Measurements from ENCODE around the gene REXO4.

REXO4 gene

DNA sequence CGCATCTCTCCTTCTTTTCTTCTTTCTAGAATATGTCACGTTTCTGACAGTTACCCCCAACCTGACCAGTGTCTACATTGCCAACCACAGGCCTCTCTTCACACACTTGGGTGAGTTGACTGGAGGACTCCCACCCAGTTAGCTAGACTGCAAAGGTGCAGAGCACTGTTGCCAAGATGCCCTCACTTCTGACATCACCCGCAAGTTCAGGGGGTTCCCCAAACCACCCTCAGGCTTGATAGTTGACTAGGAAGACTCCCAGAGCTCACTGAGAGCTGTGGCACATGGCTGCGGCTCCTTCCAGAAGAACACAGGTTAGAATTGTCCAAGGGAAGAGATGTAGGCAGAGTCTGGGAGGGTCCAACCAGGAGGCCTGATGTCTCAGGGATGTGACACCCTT is 21.5 kb upstream of the REXO4 start:
- H3K4me3 ChIP-seq (ENCODE audit: low read depth, low read length), result no peak overlapping the region
- TF ChIP-seq, protein P1, sequence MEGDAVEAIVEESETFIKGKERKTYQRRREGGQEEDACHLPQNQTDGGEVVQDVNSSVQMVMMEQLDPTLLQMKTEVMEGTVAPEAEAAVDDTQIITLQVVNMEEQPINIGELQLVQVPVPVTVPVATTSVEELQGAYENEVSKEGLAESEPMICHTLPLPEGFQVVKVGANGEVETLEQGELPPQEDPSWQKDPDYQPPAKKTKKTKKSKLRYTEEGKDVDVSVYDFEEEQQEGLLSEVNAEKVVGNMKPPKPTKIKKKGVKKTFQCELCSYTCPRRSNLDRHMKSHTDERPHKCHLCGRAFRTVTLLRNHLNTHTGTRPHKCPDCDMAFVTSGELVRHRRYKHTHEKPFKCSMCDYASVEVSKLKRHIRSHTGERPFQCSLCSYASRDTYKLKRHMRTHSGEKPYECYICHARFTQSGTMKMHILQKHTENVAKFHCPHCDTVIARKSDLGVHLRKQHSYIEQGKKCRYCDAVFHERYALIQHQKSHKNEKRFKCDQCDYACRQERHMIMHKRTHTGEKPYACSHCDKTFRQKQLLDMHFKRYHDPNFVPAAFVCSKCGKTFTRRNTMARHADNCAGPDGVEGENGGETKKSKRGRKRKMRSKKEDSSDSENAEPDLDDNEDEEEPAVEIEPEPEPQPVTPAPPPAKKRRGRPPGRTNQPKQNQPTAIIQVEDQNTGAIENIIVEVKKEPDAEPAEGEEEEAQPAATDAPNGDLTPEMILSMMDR (IDR thresholded peaks at IDR 0.05; ENCODE audit: borderline replicate concordance, insufficient read depth, low read depth, low read length), result no peak

DNA sequence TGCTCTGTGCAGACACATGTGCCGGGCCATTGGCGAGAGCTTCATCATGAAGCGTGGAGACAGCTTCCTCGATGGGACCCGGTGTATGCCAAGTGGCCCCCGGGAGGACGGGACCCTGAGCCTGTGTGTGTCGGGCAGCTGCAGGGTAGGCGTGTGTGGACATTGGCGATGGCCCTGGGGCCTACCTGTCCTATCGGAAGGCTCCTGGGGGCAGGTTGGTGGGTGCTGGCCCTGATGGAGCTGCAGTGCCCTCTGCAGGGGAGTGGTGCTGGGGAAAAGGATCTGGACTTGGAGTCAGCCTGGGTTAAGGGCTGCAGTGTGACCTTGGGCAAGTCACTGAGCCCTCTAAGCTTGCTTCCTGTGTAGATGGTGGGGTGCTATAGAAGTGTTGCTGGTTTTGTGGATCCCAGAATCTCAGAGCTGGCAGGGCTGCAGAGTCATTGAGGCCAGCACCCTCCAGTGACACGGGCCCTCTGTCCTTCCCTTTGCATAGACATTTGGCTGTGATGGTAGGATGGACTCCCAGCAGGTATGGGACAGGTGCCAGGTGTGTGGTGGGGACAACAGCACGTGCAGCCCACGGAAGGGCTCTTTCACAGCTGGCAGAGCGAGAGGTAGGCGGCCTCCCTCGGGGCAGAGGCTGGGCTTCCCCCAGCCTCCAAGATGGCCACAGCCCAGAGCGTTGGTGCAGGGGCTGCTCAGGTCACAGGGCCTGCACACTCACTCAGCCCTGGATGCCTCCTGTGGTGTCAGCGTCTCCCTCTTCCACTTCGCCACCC is 20.1 kb upstream of the REXO4 start:
- no peak overlapping the region for H3K4me3 ChIP-seq (ENCODE audit: low read depth, low read length)
- TF ChIP-seq, protein P1 (IDR thresholded peaks at IDR 0.05; ENCODE audit: borderline replicate concordance, insufficient read depth, low read depth, low read length), result peak; percentile 73

DNA sequence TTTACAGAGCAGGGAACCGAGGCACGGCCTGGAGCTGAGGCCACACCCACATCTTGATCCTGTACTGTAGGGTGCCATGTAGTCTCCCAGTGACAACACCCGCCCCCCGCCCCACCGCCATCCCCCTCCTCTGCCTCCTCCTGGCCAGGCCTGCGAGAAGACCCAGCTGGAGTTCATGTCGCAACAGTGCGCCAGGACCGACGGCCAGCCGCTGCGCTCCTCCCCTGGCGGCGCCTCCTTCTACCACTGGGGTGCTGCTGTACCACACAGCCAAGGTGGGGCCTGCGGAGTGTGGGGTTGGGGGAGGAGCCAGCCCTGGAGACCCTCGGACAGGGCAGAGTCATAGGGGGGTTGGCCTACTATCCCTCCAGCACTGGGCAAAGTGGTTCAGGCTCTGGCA is 18.9 kb upstream of the REXO4 start:
- TF ChIP-seq, protein P1 (IDR thresholded peaks at IDR 0.05; ENCODE audit: borderline replicate concordance, insufficient read depth, low read depth, low read length), result no peak
- H3K4me3 ChIP-seq (ENCODE audit: low read depth, low read length), result no peak overlapping the region

DNA sequence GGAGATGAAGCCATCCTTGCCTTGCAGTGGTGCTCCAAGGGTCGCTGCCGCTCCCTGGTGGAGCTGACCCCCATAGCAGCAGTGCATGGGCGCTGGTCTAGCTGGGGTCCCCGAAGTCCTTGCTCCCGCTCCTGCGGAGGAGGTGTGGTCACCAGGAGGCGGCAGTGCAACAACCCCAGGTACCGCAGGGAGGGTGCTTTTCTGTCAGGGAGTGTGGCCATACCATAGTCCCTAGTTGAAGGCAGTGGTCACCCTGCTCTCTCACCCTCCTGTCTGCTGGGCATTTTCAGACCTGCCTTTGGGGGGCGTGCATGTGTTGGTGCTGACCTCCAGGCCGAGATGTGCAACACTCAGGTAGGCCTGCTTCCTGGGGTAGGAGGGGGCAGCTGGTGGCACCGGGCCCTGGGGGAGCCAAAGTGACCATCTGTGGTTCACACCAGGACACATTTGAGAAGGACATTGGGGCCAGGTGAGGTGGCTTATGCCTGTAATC is 15.6 kb upstream of the REXO4 start:
- TF ChIP-seq, protein P1 (IDR thresholded peaks at IDR 0.05; ENCODE audit: borderline replicate concordance, insufficient read depth, low read depth, low read length), result no peak
- H3K4me3 ChIP-seq (ENCODE audit: low read depth, low read length), result no peak overlapping the region

DNA sequence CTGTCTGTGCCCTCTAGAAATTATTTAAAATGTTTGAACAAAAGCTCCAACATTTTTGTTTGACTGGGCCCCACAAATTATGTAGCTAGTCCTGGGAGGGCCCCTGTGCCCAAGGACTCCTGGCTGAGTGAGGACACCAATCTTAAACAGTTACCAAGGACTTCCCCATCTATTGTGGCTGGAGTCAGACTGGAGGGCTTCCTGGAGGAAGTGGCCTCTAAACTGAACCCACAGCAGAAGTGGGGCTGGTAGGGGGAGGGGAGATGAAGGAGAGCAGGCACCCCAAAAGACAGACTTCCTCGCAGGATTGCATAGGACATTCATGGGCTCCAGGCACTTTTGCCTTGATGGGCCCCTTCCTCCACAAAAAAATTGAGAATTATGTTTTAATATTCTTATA is 12.4 kb upstream of the REXO4 start:
- H3K4me3 ChIP-seq (ENCODE audit: low read depth, low read length), result no peak overlapping the region
- TF ChIP-seq, protein P1 (IDR thresholded peaks at IDR 0.05; ENCODE audit: borderline replicate concordance, insufficient read depth, low read depth, low read length), result no peak

DNA sequence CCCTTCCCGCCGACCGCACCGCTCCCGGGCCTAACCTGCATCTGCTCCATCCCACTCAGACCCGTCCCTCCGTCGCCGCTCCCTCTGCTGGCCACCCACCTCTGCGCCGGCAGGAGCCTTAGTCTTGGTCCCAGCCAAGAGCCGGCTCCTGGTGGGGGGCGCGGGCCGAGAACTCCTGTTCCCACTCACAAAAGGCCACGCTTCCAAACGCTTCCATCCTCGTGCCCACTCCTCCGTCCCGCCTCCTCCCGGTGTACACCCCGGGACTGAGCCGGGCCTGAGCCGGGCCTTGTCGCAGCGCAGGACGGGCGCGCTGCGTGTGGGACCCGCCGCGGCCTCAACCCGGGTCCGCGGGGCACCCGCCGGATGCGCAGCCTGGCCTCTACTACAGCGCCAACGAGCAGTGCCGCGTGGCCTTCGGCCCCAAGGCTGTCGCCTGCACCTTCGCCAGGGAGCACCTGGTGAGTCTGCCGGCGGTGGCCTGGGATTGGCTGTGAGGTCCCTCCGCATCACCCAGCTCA is 11.9 kb upstream of the REXO4 start:
- TF ChIP-seq, protein P1 (IDR thresholded peaks at IDR 0.05; ENCODE audit: borderline replicate concordance, insufficient read depth, low read depth, low read length), result peak; percentile 43; the same call in 1 of the 2 replicates
- no peak overlapping the region for H3K4me3 ChIP-seq (ENCODE audit: low read depth, low read length)

DNA sequence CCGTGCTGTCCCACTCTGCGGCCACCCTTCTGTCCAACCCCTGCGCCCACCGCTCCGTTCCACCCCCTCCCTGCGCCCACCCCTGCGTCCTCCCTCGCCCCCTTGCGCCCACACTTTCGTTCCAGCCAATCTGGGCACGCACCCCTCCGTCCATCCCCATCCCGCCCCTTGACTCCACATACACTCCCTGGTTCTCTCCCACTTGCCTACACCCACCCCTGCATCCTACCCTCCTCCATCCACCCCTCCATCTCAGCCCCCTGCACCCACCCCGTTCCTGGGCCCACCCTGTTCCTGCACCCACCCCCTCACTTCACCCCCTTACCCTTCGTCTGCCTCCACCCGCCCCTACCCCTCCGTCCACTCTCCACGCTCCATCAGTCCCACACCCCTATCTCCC is 11.4 kb upstream of the REXO4 start:
- H3K4me3 ChIP-seq (ENCODE audit: low read depth, low read length), result no peak overlapping the region
- TF ChIP-seq, protein P1 (IDR thresholded peaks at IDR 0.05; ENCODE audit: borderline replicate concordance, insufficient read depth, low read depth, low read length), result no peak

Data from GM12875 (cell line).